HG02610 (cell line): ENCODE data around the gene C15orf62.

Source experiments
- ATAC-seq: cut with Tn5 transposase; IDR thresholded peaks from one replicate; pipeline ENCODE4 v1.9.1; 2021; ENCODE audit warnings: mild to moderate bottlenecking, moderate library complexity; ENCODE audit not compliant: unreplicated experiment

The C15orf62 gene

GRCh38 chr15:40775740-40776536, 6.2 kb downstream of the C15orf62 start:
- ATAC-seq: no peak

- ATAC-seq: no peak
Observed at GRCh38 chr15:40776537-40777141, 6.9 kb downstream of the C15orf62 start.

- ATAC-seq: peak; percentile 63
Observed at GRCh38 chr15:40782609-40783227, 12.9 kb downstream of the C15orf62 start.

GRCh38 chr15:40785164-40785563, 15.4 kb downstream of the C15orf62 start:
- ATAC-seq: no peak

- ATAC-seq: no peak
Observed at GRCh38 chr15:40785814-40786213, 16.0 kb downstream of the C15orf62 start.

GRCh38 chr15:40787344-40787841, 17.6 kb downstream of the C15orf62 start:
- ATAC-seq: no peak

GRCh38 chr15:40787991-40788390, 18.2 kb downstream of the C15orf62 start:
- ATAC-seq: no peak

GRCh38 chr15:40789119-40789518, 19.3 kb downstream of the C15orf62 start:
- no peak for ATAC-seq

GRCh38 chr15:40789999-40790398, 20.2 kb downstream of the C15orf62 start:
- no peak for ATAC-seq

GRCh38 chr15:40790718-40791117, 20.9 kb downstream of the C15orf62 start:
- ATAC-seq: no peak

GRCh38 chr15:40792394-40792793, 22.6 kb downstream of the C15orf62 start:
- no peak for ATAC-seq

GRCh38 chr15:40793216-40793989, 23.6 kb downstream of the C15orf62 start:
- no peak for ATAC-seq

GRCh38 chr15:40796041-40796440, 26.3 kb downstream of the C15orf62 start:
- ATAC-seq: no peak

GRCh38 chr15:40796512-40796911, 26.7 kb downstream of the C15orf62 start:
- no peak for ATAC-seq

- no peak for ATAC-seq
Observed at GRCh38 chr15:40799523-40799922, 29.7 kb downstream of the C15orf62 start.

- ATAC-seq: no peak
Observed at GRCh38 chr15:40803076-40803475, 33.3 kb downstream of the C15orf62 start.

- ATAC-seq: no peak
Observed at GRCh38 chr15:40803688-40804087, 33.9 kb downstream of the C15orf62 start.

GRCh38 chr15:40806672-40807027, 36.9 kb downstream of the C15orf62 start:
- no peak for ATAC-seq

GRCh38 chr15:40807028-40807887, 37.5 kb downstream of the C15orf62 start, which contains the start of the genes DNAJC17 and ZFYVE19:
Gene DNAJC17, minus strand, starts transcription at chr15:40807473. Its CDS starts 27 bp downstream, at chr15:40807446.
Gene ZFYVE19, plus strand, starts transcription at chr15:40807089. Its CDS starts 501 bp downstream, at chr15:40807590.
- ATAC-seq: peak; percentile 87

GRCh38 chr15:40807888-40808461, 38.2 kb downstream of the C15orf62 start:
- no peak for ATAC-seq
